GM21825 (cell line): ENCODE results near the gene DDA1.
"Not testable (repeated sequence)": the region's sequence is repeated elsewhere in the genome, so short reads cannot be mapped to it uniquely, and the experiment has no call there.

ENCODE experiments used
- ATAC-seq: cut with Tn5 transposase; IDR thresholded peaks from one replicate; pipeline ENCODE4 v1.9.1; 2021; ENCODE audit warnings: mild to moderate bottlenecking, moderate library complexity; ENCODE audit not compliant: unreplicated experiment

The DDA1 gene

DNA sequence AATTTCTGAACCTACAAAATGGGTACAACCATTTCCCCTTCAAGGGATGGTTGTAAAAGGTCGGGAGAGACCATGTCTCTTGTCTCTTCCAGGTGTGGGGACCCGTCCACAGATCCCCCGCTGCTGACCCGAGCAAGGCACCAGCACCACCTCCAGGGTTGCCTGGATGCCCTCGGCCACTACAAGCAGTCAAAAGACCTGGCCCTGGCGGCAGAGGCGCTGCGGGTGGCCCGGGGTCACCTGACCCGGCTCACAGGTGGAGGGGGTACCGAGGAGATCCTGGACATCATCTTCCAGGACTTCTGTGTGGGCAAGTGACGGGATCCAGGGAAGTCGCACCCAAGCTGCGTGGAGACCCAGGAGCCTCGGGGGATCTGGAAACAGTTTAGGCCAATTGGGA, 32.0 kb downstream of the DDA1 start:
- no peak for ATAC-seq

DNA sequence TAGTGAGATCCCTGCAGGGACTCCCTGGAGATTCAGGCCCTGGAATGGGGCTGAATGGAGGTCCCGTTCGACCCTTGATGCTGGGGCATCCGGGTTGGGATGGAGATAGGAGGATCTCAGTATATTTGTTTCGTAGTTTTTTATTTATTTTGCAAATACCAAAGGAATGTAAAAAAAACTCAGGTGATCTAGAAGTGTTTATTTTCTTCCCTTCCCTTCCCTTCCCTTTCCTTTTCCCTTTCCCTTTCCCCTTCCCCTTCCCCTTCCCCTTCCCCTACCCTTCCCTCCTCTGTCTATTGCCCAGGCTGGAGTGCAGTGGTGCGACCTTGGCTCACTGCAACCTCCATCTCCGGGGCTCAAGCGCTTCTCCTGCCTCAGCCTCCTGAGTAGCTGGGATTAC, 32.5 kb downstream of the DDA1 start:
- ATAC-seq: no peak

GRCh38 chr19:17346109-17346671, 36.8 kb downstream of the DDA1 start:
- ATAC-seq: no peak

- ATAC-seq: no peak
These were observed 38.0 kb downstream of the DDA1 start for GRCh38 chr19:17347361-17347760.

GRCh38 chr19:17347877-17348276, 38.5 kb downstream of the DDA1 start:
- no peak for ATAC-seq

GRCh38 chr19:17348700-17349099, 39.3 kb downstream of the DDA1 start:
- ATAC-seq: no peak

- ATAC-seq: no peak
These were observed 42.6 kb downstream of the DDA1 start for GRCh38 chr19:17351815-17352435.

DNA sequence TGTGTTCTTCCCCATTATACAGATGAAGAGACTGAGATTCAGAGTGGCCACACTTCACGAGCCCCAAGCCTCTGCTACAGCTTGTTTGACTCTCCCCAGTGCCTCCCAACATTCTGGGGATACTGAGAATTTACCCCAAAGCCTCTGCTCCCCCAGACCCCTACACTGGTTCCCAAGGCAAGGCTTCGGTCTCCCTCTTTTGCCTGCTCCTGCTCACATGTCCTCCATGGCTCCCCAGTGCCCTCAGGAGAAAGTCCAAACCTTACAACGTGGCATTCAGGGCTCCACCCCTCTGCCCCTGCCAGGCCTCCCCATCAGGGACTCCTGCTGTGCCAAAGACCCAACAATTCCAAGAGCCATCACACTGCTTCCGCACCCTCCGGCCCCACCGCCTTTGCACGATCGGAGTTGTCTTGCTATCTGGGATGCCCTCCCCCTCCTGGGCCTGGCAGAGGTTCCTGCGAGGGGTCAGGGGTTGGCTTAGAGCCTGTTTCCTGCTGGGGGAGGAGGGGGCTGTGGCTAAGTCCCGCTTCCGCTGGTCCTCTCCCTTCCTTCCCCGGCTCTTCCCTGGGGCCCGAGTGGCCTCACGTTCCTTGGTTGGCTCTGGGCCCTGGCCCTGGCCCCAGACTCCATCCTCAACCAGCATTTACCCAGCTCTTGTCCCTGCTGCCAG, 43.4 kb downstream of the DDA1 start:
- ATAC-seq: no peak

GRCh38 chr19:17353386-17353785, 44.0 kb downstream of the DDA1 start:
- ATAC-seq: no peak

GRCh38 chr19:17357078-17357666, 47.8 kb downstream of the DDA1 start:
- ATAC-seq: no peak

GRCh38 chr19:17357724-17358123, 48.4 kb downstream of the DDA1 start:
- no peak for ATAC-seq

- no peak for ATAC-seq
These were observed 49.0 kb downstream of the DDA1 start for GRCh38 chr19:17358395-17358794.

DNA sequence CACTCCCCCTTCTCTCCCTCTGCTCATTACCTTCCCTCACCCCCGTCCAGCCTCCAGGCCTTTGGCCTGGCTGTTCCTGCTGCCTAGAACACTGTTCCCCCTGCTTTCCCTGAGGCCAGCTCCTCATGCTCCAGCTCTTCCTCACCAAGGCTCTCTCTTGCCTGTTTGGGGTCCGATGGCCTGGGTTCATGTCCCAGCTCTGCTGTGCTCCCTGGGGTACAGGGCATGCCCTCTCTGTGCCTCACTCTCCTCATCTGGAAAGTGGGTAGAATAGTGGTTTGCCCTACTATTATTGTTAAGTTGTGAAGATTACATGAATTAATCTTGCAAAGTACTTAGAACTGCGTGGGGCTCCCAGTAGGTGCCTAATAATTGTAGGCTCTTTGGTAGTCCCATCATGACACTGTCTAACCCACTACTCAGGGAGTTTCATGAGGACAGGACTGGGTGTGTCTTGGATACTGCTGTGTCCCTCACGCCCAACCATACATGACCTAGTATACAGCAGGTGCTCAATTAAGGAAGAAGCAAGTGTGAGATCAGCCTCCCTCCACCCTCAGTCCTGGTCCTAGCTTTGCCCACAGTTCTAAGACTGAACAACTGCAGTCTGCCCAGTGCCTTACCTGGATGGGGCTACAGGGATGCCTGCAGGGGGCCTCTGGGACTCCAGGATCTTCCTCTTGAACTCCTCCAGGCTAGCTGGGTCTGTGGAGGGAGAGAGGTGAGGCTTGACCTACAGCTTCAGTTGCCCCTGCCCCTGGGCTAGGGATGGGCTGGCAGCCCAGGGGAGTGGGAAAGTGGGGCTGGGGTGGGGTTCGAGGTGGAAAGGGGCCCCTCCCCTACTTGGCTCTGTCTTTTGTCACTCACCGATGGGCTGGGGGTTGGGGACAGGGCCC, 50.8 kb downstream of the DDA1 start:
- no peak for ATAC-seq

- not testable (repeated sequence) for ATAC-seq
These were observed 54.7 kb downstream of the DDA1 start for GRCh38 chr19:17363852-17364605.

DNA sequence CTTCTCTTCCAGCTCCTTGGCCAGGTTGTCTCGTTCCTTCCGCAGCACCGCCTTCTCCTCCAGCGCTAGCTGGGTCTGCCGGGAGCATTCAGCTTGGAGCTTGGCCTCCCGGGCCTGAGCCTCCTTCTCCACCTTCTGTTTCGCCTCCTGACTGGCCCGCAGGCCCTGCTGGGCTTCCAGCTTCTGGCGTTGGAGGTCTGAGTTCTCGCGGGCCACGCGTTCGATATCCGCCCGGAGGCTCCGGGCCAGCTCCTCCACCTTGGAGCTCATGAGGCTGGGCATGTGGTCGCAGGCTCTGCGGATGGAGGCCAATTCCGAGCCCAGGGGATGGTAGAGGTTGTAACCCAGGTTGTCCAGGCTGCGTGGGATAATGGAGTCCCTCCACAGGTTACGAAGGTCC, 56.0 kb downstream of the DDA1 start:
- no peak for ATAC-seq

- ATAC-seq: peak; percentile 48
These were observed 60.7 kb downstream of the DDA1 start for GRCh38 chr19:17370026-17370587.
